Activated CD8-positive, alpha-beta memory T cell treated with anti-CD3 and anti-CD28 coated beads for 24 hours (primary cell): ENCODE data around the gene CPSF7.
"Not testable (repeated sequence)": the region's sequence is repeated elsewhere in the genome, so short reads cannot be mapped to it uniquely, and the experiment has no call there.

Source experiments
- DNase-seq: peaks from one replicate; pipeline ENCODE4 v3.0.0-alpha.2; 2020

CPSF7 gene

GRCh38 chr11:61437496-61437895 is 7.7 kb upstream of the CPSF7 start:
- no peak for DNase-seq

GRCh38 chr11:61430839-61431238 is 1.1 kb upstream of the CPSF7 start:
- DNase-seq = not testable (repeated sequence)

DNA sequence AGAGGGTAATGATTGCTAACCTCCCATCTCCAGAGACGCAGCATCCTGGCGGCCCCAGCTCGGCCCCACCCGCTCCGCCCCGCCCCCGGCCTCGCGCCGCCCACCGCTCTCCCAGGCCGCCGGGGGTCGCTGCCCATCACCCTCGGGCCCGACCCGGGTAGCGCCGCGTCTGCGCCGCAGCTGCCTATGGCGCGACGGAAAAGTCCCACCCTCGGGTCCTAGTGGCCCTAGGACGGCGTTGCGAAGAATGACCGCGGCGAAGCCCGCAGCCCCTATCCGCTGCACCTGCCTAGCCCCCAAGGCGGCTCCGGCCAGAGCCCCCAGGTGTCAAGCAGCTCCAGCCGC is 457 bp downstream of the CPSF7 start:
- peak; percentile 88 for DNase-seq

- no peak for DNase-seq
Observed at GRCh38 chr11:61425367-61426131, 4.2 kb downstream of the CPSF7 start.

DNA sequence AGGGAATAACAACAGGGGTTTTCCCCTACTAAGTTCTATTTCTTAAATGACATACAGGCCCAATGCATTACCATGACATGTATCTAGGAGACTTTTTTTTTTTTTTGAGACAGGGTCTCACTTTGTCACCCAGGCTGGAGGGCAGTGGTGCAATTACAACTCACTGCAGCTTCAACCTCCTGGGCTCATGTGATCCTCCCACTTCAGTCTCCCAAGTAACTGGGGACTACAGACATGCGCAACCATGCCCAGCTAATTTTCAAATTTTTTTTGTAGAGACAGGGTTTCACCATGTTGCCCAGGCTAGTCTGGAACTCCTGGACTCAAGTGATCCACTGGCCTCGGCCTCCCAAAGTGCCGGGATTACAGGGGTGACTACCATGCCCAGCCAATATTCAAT is 7.5 kb downstream of the CPSF7 start:
- DNase-seq = no peak

DNA sequence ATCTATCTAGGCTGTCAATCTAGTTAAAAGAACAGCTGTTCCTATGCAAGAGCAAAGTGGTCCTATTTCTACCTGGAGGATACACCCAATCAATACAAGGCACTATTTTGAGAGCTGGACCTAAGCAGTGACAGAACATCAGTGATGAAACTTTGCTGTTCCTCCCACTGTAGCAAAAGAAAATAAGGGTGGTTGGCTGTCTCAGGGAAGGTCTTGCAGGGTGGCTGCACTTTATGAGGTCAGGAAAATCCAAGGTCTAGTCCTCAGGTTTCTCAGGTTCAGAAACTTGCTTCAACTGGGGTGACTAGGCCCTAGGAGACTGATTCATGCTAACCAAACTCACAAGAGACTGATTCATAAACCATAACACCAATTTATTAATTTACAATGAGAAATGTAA is 11.6 kb downstream of the CPSF7 start:
- no peak for DNase-seq

- no peak for DNase-seq
Observed at GRCh38 chr11:61417670-61418069, 12.1 kb downstream of the CPSF7 start.

DNA sequence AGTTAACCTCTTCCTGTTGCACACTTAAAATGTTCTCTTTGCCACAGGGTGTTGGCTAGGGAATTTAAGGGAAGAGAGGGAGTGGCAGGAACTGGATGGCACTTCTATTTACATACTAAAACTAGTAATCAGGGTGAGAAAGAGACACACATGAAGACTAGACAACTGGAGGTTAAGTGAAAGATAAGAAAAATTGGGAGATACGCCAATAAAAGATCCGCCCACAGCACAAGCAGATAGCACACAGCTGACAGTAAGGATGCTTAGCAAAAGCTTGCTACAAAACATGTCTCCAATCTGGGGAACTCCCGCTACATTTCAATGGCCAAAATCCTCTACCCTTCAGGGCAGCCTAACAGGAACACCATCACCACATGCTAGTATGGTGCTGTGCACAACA is 12.8 kb downstream of the CPSF7 start:
- no peak for DNase-seq

DNA sequence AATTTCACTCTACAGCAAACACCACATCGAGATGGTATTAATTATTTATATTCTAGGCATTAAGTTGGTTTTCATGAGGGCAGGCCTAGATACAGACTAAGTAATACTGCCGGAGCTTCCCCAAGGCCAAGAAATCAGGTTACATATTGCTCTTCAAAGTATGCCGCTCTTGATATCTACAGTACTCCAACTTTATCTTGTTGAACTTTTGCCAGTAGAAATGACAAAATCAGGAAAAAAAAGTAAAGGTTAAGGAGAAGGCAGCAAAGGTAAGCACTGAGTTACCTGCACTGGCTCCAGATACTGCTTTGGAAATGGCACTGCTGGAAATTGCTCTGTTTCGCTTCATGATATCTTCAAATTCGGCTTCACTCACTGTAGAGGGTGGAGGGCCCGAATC is 14.4 kb downstream of the CPSF7 start:
- no peak for DNase-seq

GRCh38 chr11:61414547-61414946 is 15.2 kb downstream of the CPSF7 start:
- DNase-seq = no peak

- DNase-seq = no peak
Observed at GRCh38 chr11:61413496-61413895, 16.3 kb downstream of the CPSF7 start.

DNA sequence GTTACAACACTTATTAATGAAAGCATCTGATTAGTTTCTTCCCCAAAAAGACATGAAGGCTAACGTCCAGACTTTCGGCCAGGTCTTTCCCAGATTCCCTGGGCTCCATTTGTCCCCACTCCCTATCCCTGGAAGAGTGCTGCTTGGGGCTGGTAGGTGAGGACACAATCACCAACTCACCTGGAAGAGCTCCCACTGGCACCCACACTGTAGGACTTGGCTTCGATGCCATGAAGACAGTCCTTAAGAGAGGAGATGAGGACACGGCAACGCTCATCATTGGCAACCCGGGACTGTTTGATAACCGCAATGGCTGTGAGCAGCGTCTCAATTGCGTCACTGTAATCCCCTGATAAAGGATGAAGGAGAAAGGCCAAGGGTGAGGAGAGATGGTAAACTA is 18.2 kb downstream of the CPSF7 start:
- no peak for DNase-seq

DNA sequence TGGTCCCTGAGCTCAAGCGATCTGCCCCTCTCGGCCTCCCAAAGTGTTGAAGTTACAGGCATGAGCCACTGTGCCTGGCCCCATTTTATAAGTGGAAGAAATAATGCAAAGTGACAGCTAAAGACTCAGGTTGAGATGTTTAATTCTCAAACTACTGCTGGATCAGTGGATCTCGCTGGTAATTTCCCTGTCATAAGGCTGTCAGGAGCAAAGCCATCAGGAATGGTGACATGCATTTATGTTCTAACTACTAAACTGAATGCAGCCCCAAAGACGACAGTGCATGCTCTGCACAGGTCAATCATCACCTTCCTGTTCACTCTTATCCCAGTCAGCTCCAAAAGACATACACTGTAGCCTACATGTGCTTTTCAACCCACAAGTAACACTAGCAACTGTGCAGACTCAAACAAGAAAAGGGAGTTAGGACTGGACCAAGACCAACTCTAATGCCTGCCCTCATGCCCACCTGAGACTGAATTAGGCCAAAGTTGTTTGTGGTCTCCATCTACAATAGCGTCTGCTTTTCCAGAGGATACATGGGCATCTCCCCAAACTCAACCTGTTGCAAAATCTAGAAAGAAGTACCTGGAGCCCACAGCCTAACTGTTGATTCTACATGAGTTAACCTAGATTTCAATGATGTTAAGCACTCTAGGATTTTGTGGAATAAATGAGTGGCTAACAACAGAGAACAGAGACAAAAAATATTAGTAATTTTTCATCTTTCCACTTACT is 22.6 kb downstream of the CPSF7 start:
- DNase-seq = no peak

- no peak for DNase-seq
Observed at GRCh38 chr11:61406067-61406466, 23.7 kb downstream of the CPSF7 start.

DNA sequence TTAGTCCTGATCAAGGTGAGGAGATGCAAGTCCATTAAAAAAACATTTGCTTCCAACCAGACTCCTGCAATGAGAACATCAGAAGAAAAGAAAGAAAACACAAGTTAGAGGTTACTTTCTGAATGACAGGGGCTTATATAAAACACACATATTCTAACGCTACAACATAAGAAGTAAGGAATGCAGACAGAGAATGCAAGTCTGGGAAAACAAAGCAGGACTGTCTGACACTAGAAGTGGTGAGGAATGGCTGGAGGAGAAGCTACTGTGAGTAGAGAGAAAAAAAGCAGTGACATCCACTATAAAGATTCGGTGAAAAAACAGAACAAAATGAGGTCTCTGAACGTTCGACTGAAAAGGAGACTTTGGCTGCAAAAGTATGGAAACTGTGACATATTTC is 25.1 kb downstream of the CPSF7 start:
- DNase-seq = no peak

- no peak for DNase-seq
Observed at GRCh38 chr11:61404103-61404502, 25.7 kb downstream of the CPSF7 start.

- DNase-seq = no peak
Observed at GRCh38 chr11:61403658-61404057, 26.1 kb downstream of the CPSF7 start.

DNA sequence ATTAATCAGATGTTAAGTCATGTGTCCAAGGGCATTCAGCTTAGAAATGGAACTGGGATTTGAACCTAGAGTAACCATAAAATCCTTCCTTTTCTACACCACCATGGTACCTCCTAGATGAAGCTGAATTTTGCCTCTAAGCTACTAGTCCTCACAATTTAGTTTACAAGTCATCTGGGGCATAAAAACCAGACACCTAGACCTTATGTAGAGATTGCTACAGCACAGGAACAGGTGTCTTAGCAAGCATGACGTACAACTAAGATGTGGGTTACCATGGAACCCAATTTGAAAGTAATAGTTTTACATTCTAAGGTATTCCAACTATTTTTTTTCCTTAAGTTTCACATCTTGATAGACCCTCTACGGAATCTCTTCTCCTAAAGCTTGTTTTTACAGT is 28.2 kb downstream of the CPSF7 start:
- no peak for DNase-seq

GRCh38 chr11:61401173-61401572 is 28.6 kb downstream of the CPSF7 start:
- DNase-seq = no peak

- no peak for DNase-seq
Observed at GRCh38 chr11:61392981-61393595, 36.7 kb downstream of the CPSF7 start.

DNA sequence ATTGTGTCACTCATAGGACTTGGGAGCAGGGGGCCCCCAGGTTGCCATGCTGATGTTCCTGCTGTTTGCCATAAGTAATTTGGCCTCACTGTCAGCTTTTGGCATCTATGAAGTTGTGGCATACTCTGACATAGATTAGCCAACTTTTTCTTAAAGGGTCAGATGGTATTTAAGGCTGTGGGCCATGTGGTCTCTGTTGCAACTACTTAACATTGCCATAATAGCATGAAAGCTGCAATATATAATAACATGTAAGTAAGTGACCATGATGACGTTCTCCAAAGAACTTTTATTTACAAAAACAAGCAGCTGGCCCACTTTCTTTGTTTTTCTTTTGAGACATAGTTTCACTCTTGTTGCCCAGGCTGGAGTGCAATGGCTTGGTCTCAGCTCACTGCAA is 39.6 kb downstream of the CPSF7 start:
- DNase-seq = no peak

- no peak for DNase-seq
Observed at GRCh38 chr11:61384271-61385242, 45.2 kb downstream of the CPSF7 start.

DNA sequence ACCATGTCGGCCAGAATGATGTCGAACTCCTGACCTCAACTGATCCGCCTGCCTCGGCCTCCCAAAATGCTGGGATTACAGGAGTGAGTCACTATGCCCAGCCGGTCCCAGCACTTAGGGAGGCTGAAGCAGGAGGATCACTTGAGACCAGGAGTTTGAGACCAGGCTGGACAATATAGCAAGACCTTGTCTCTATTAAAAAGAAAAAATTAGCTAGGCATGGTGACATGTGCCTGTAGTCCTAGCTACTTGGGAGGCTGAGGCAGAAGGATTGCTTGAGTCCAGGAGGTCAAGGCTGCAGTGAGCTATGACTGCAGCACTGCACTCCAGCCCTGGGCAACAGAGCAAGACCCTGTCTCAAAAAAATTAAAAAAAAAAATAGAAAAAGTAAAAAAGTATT is 45.9 kb downstream of the CPSF7 start:
- not testable (repeated sequence) for DNase-seq
